Caco-2 (cell line): ENCODE measurements around the gene ARHGAP25. TPM values are rescaled to one million over a fixed set of nuclear protein-coding genes. Genes with fewer than 3 reads are reported as not detected.

Experiments
- BruUV-seq: library from RNA; stranded (reverse); fragments of 400-500 nt; replicated peaks from 2 replicates; lab custom pipeline; 2021; lab: Mats Ljungman, UMichigan
- CTCF ChIA-PET: fragments of 300-600 bp; sonication (Branson Sonifier 250); formaldehyde crosslinking; loops from one replicate; lab custom pipeline; 2022; ENCODE audit warnings: antibody characterized with exemption; lab: Charles Lee
- POLR2A ChIA-PET: fragments of 300-600 bp; sonication (Branson Sonifier 250); formaldehyde crosslinking; loops from one replicate; lab custom pipeline; 2022; ENCODE audit warnings: antibody characterized with exemption; lab: Charles Lee
- DNase-seq, 2 experiments: peaks; one replicate each; pipeline versions ENCODE4 v3.0.0 to v3.0.0-alpha.2; 2020 to 2022
- H3K27me3 ChIP-seq: replicated peaks from 2 replicates; pipeline ENCODE4 v1.6.0; 2011; ENCODE audit warnings: low read length; ENCODE audit not compliant: control insufficient read depth, insufficient read depth
- H3K36me3 ChIP-seq: 2 replicates; pipeline ENCODE4 v1.5.1; 2011; ENCODE audit warnings: low read length; ENCODE audit not compliant: control insufficient read depth, insufficient read depth
- H3K4me1 ChIP-seq: fragments of 250-450 bp; sonication (Bioruptor Pico); 2 replicates; pipeline ENCODE4 v1.5.1; 2020; ENCODE audit warnings: mild to moderate bottlenecking
- H3K4me3 ChIP-seq: 2 replicates; pipeline ENCODE4 v1.5.1; 2011; ENCODE audit warnings: low read depth, mild to moderate bottlenecking, control low read depth, low read length
- H3K9me3 ChIP-seq: fragments of 250-450 bp; sonication (Bioruptor Pico); 2 replicates; pipeline ENCODE4 v1.5.1; 2020; ENCODE audit warnings: mild to moderate bottlenecking, moderate library complexity
- H3K27ac Mint-ChIP-seq: one replicate; pipeline ENCODE4 v1.8.0; 2022; ENCODE audit warnings: mixed read lengths; ENCODE audit not compliant: unreplicated experiment
- H3K27me3 Mint-ChIP-seq: one replicate; pipeline ENCODE4 v1.8.0; 2022; ENCODE audit warnings: mixed read lengths; ENCODE audit not compliant: insufficient read depth, unreplicated experiment
- H3K36me3 Mint-ChIP-seq: one replicate; pipeline ENCODE4 v1.8.0; 2022; ENCODE audit warnings: mild to moderate bottlenecking, mixed read lengths; ENCODE audit not compliant: insufficient read depth, unreplicated experiment
- H3K4me1 Mint-ChIP-seq: one replicate; pipeline ENCODE4 v1.8.0; 2022; ENCODE audit warnings: low read depth, mixed read lengths; ENCODE audit not compliant: unreplicated experiment
- H3K4me3 Mint-ChIP-seq: one replicate; pipeline ENCODE4 v1.8.0; 2022; ENCODE audit warnings: mild to moderate bottlenecking, moderate library complexity, mixed read lengths; ENCODE audit not compliant: unreplicated experiment
- H3K9me3 Mint-ChIP-seq: one replicate; pipeline ENCODE4 v1.8.0; 2022; ENCODE audit warnings: mixed read lengths; ENCODE audit not compliant: unreplicated experiment
- intact Hi-C: fragments of 100-400 bp; cut with micrococcal nuclease; formaldehyde crosslinking; loops from one replicate; pipeline ENCODE4 v1.10.0; 2022; ENCODE audit not compliant: unreplicated experiment
- total RNA-seq: library from RNA; stranded (reverse); gene quantifications from 2 replicates; pipeline ENCODE4 v1.2.3, GENCODE V29; 2022
- TF ChIP-seq, protein P1 (sequence below), 2 experiments: fragments of 200-600 bp in 1 of 2; IDR thresholded peaks; 1 replicate in 1 of 2; 2 replicates in 1 of 2; pipeline versions ENCODE4 v1.5.1 to v1.8.0; 2011 to 2022; ENCODE audit warnings: antibody characterized with exemption in 1 of 2, control low read depth in 1 of 2, inconsistent platforms in 1 of 2, low read depth in 1 of 2, low read length in 1 of 2, mild to moderate bottlenecking in 1 of 2, moderate library complexity in 1 of 2; ENCODE audit not compliant: insufficient read depth in 1 of 2, severe bottlenecking in 1 of 2, unreplicated experiment in 1 of 2

Gene ARHGAP25
- total RNA-seq, 1 experiment from 2014 or later = 0.48 TPM

DNA sequence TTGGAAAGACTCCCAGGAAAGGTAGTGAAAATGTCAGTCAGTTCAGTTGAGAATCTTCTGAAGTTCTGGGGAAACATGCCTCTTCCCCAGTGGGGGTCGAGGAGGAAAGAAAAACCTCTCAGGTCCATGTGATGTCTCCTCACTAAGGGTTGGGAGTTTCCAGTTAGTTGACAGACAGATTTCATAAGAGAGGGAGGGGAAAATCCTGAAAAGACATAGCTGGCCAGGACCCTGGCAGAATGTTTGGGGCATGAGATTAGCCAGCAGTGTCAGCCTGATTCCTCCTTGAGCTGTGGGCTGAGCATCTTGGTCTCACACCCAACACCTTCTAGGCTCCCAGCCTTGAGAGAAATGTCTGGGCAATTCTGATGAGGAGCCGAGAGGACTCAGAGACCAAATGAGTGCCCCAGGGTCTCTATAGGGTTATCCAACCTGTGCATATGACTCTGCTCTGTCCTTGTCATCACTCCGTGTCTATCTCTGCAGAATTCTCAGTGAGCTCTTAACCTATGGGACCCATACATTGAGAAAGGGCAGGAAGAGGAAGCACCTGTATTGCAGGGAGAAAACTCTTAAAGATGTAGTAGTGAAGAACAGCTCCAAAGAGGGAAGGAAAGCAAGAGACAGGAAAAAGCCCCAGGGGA lies 122.7 kb downstream of the ARHGAP25 start:
- Histone ChIP-seq H3K4me1 (no peaks in the 10 kb centered on the region), H3K4me3 (no peak overlapping the region), H3K9me3 (no peaks in the 10 kb centered on the region), H3K36me3 (no peaks in the 10 kb centered on the region), H3K27me3 (no peaks in the 10 kb centered on the region)
- H3K27me3 Mint-ChIP-seq = peaks cover 10% of the 10 kb centered on the region
- no peak overlapping the region for H3K4me3 Mint-ChIP-seq
- no peak for DNase-seq
- POLR2A ChIA-PET = no interaction called here
- no peaks in the 10 kb centered on the region for H3K4me1 Mint-ChIP-seq
- BruUV-seq = no TSS peak
- TF ChIP-seq, protein P1, sequence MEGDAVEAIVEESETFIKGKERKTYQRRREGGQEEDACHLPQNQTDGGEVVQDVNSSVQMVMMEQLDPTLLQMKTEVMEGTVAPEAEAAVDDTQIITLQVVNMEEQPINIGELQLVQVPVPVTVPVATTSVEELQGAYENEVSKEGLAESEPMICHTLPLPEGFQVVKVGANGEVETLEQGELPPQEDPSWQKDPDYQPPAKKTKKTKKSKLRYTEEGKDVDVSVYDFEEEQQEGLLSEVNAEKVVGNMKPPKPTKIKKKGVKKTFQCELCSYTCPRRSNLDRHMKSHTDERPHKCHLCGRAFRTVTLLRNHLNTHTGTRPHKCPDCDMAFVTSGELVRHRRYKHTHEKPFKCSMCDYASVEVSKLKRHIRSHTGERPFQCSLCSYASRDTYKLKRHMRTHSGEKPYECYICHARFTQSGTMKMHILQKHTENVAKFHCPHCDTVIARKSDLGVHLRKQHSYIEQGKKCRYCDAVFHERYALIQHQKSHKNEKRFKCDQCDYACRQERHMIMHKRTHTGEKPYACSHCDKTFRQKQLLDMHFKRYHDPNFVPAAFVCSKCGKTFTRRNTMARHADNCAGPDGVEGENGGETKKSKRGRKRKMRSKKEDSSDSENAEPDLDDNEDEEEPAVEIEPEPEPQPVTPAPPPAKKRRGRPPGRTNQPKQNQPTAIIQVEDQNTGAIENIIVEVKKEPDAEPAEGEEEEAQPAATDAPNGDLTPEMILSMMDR (IDR thresholded peaks at IDR 0.05; ENCODE audit: insufficient read depth in 1 of 2, low read depth in 1 of 2, low read length in 1 of 2, severe bottlenecking in 1 of 2, unreplicated experiment in 1 of 2) = no peak
- no peaks in the 10 kb centered on the region for H3K36me3 Mint-ChIP-seq
- CTCF ChIA-PET = no interaction called here
- intact Hi-C loops = no loop called here
- no peaks in the 10 kb centered on the region for H3K9me3 Mint-ChIP-seq
- no peak overlapping the region for H3K27ac Mint-ChIP-seq

DNA sequence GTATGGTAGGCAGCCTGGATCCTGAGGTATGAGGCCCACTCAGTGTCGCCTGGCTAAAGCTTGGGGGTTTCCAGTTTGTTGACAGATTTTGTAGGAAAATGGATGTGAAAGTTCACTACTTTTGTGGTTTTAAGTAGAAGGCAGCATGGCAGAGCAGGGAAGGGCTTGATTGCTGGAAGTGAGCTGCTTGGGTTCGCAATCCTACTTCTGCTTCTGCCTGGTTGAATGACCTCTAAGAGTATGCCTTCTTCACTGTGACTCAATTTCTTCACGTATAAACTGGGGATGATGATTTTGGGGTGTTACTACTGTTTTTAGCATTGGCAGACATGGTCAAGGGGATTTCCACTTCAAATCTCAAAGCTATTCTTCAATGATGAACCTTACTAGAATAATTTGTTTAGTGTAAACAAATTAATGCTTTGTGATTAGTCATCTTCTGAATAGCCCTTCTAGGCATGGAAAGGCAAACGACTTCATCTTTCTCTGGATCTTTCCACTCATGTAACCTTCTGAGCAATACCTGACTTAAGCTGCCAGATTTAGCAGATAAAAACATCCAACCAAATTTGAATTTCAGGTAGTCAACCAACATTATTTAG lies 123.3 kb downstream of the ARHGAP25 start:
- no peak for DNase-seq
- no peak overlapping the region for H3K27ac Mint-ChIP-seq
- H3K4me3 Mint-ChIP-seq = no peak overlapping the region
- H3K36me3 Mint-ChIP-seq = no peaks in the 10 kb centered on the region
- TF ChIP-seq, protein P1 (IDR thresholded peaks at IDR 0.05; ENCODE audit: insufficient read depth in 1 of 2, low read depth in 1 of 2, low read length in 1 of 2, severe bottlenecking in 1 of 2, unreplicated experiment in 1 of 2) = no peak
- no peaks in the 10 kb centered on the region for H3K4me1 Mint-ChIP-seq
- H3K27me3 Mint-ChIP-seq = peaks cover 10% of the 10 kb centered on the region
- BruUV-seq = no TSS peak
- CTCF ChIA-PET = no interaction called here
- H3K36me3 ChIP-seq = no peaks in the 10 kb centered on the region
- intact Hi-C loops = no loop called here
- no peaks in the 10 kb centered on the region for H3K27me3 ChIP-seq
- H3K4me1 ChIP-seq = no peaks in the 10 kb centered on the region
- H3K9me3 Mint-ChIP-seq = no peaks in the 10 kb centered on the region
- POLR2A ChIA-PET = no interaction called here
- no peaks in the 10 kb centered on the region for H3K9me3 ChIP-seq
- H3K4me3 ChIP-seq = no peak overlapping the region

DNA sequence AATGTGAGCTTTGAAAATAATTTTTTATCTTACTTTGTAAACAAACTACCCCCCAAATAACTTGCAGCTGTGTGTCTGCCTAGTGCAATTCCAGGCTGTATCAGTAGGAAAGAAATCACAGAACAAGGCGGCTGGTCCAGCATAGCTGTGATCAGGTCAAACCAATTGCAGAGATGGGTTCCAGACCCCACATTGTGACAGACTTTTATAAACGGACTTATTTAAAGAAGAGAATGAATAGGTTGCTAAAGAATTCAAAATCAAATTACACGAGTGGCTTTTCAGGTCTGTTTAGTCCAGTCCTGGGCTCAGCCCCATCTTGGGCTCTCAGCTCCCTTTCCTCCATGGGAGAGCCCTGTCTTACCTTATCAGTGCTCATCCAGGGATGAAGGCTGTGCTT lies 125.5 kb downstream of the ARHGAP25 start:
- Mint-ChIP-seq H3K9me3 (no peaks in the 10 kb centered on the region), H3K36me3 (no peaks in the 10 kb centered on the region), H3K27ac (no peak overlapping the region), H3K4me1 (no peaks in the 10 kb centered on the region), H3K4me3 (no peak overlapping the region), H3K27me3 (peaks cover 10% of the 10 kb centered on the region)
- H3K36me3 ChIP-seq = no peaks in the 10 kb centered on the region
- no peaks in the 10 kb centered on the region for H3K27me3 ChIP-seq
- ChIA-PET CTCF (no interaction called here), POLR2A (no interaction called here)
- no TSS peak for BruUV-seq
- TF ChIP-seq, protein P1 (IDR thresholded peaks at IDR 0.05; ENCODE audit: insufficient read depth in 1 of 2, low read depth in 1 of 2, low read length in 1 of 2, severe bottlenecking in 1 of 2, unreplicated experiment in 1 of 2) = no peak
- H3K4me3 ChIP-seq = no peak overlapping the region
- DNase-seq = no peak
- H3K4me1 ChIP-seq = no peaks in the 10 kb centered on the region
- no peaks in the 10 kb centered on the region for H3K9me3 ChIP-seq
- intact Hi-C loops = no loop called here
